GM23338 (cell line): ENCODE measurements around the gene CHMP4B. TPM values are rescaled to one million over a fixed set of nuclear protein-coding genes. Genes with fewer than 3 reads are reported as not detected.

ENCODE experiments used
- ATAC-seq: fragments of 200-7000 bp; cut with Tn5 transposase; 3 replicates; pipeline ENCODE4 v1.9.1; 2020
- DNase-seq: peaks from one replicate; pipeline ENCODE4 v3.0.0-alpha.2; 2015; ENCODE audit warnings: low spot score
- H2AFZ ChIP-seq: fragments of 200-600 bp; sonication (generic); 2 replicates; pipeline ENCODE4 v1.8.0; 2016; ENCODE audit warnings: antibody characterized with exemption, mild to moderate bottlenecking, moderate library complexity
- H3F3A ChIP-seq: fragments of 200-600 bp; sonication (generic); replicated peaks from 2 replicates; pipeline ENCODE4 v1.8.0; 2017; ENCODE audit warnings: antibody characterized with exemption, mixed run types, low read depth
- H3K27ac ChIP-seq: fragments of 200-600 bp; sonication (generic); 2 replicates; pipeline ENCODE4 v1.6.1; 2016; ENCODE audit warnings: low read depth
- H3K27me3 ChIP-seq: fragments of 200-600 bp; sonication (generic); 2 replicates; pipeline ENCODE4 v1.8.0; 2016; ENCODE audit warnings: mild to moderate bottlenecking, mixed run types, moderate library complexity; ENCODE audit not compliant: insufficient read depth
- H3K36me3 ChIP-seq: fragments of 200-600 bp; sonication (generic); 2 replicates; pipeline ENCODE4 v1.8.0; 2016; ENCODE audit warnings: mild to moderate bottlenecking; ENCODE audit not compliant: insufficient read depth
- H3K4me1 ChIP-seq: fragments of 200-600 bp; sonication (generic); 2 replicates; pipeline ENCODE4 v1.8.0; 2016; ENCODE audit warnings: mild to moderate bottlenecking, moderate library complexity; ENCODE audit not compliant: insufficient read depth
- H3K4me2 ChIP-seq: fragments of 200-600 bp; sonication (generic); 2 replicates; pipeline ENCODE4 v1.7.1; 2017; ENCODE audit warnings: mixed run types
- H3K4me3 ChIP-seq: fragments of 200-600 bp; sonication (generic); 2 replicates; pipeline ENCODE4 v1.6.1; 2016; ENCODE audit warnings: mixed run types
- H3K79me2 ChIP-seq: fragments of 200-600 bp; sonication (generic); replicated peaks from 2 replicates; pipeline ENCODE4 v1.8.0; 2017; ENCODE audit warnings: mild to moderate bottlenecking; ENCODE audit not compliant: insufficient read depth
- H3K9me2 ChIP-seq: fragments of 200-600 bp; sonication (generic); 2 replicates; pipeline ENCODE4 v1.8.0; 2017; ENCODE audit not compliant: insufficient read depth
- H4K20me1 ChIP-seq: fragments of 200-600 bp; sonication (generic); replicated peaks from 2 replicates; pipeline ENCODE4 v1.8.0; 2017; ENCODE audit warnings: mild to moderate bottlenecking; ENCODE audit not compliant: insufficient read depth
- H3K27ac Mint-ChIP-seq: 2 replicates; pipeline ENCODE4 v1.8.0; 2020; ENCODE audit warnings: inconsistent platforms, mild to moderate bottlenecking, moderate library complexity, mixed read lengths
- H3K27me3 Mint-ChIP-seq: 3 replicates; pipeline ENCODE4 v1.8.0; 2022; ENCODE audit warnings: low read depth, mild to moderate bottlenecking, moderate library complexity, mixed read lengths, inconsistent platforms; ENCODE audit not compliant: insufficient read depth, poor library complexity
- H3K36me3 Mint-ChIP-seq: 3 replicates; pipeline ENCODE4 v1.8.0; 2021; ENCODE audit warnings: low read depth, mild to moderate bottlenecking, inconsistent platforms, moderate library complexity, mixed read lengths
- H3K4me1 Mint-ChIP-seq: 3 replicates; pipeline ENCODE4 v1.8.0; 2020; ENCODE audit warnings: mild to moderate bottlenecking, inconsistent platforms, mixed read lengths
- H3K4me3 Mint-ChIP-seq: 3 replicates; pipeline ENCODE4 v1.8.0; 2021; ENCODE audit warnings: moderate library complexity, mild to moderate bottlenecking, inconsistent platforms, mixed read lengths
- H3K9me3 Mint-ChIP-seq: 3 replicates; pipeline ENCODE4 v1.8.0; 2020; ENCODE audit warnings: moderate library complexity, mild to moderate bottlenecking, inconsistent platforms, mixed read lengths
- EZH2phosphoT487 ChIP-seq: fragments of 200-600 bp; sonication (generic); IDR thresholded peaks from one replicate; pipeline ENCODE4 v1.8.1; 2018; ENCODE audit warnings: antibody characterized with exemption; ENCODE audit not compliant: unreplicated experiment
- JUNB ChIP-seq: IDR thresholded peaks from one replicate; pipeline ENCODE4 v1.6.1; 2016; ENCODE audit warnings: antibody characterized with exemption; ENCODE audit not compliant: unreplicated experiment
- POLR2AphosphoS5 ChIP-seq: IDR thresholded peaks from 2 replicates; pipeline ENCODE4 v1.6.1; 2016; ENCODE audit warnings: antibody characterized with exemption, low read depth
- STAT1 ChIP-seq: IDR thresholded peaks from one replicate; pipeline ENCODE4 v1.6.1; 2016; ENCODE audit warnings: antibody characterized with exemption; ENCODE audit not compliant: unreplicated experiment
- ZNF331 ChIP-seq: fragments of 250-450 bp; sonication (Bioruptor Pico); IDR thresholded peaks from 2 replicates; pipeline ENCODE4 v1.5.0; 2020; ENCODE audit warnings: low read depth, mild to moderate bottlenecking, moderate library complexity
- polyA plus RNA-seq: library from polyadenylated mRNA; unstranded; fragments of >200 nt; fragmentation: Nextera tagmentation; extraction: Ambion mirVana; gene quantifications from 2 replicates; pipeline ENCODE4 v1.2.1, GENCODE V29; 2016
- total RNA-seq: library from RNA; depleted of rRNA; stranded (reverse); fragments of >200 nt; shearing (Covaris generic); gene quantifications from 2 replicates; pipeline ENCODE4 v1.2.3, GENCODE V29; 2014
- TF ChIP-seq, protein P1 (sequence below): fragments of 250-450 bp; sonication (Bioruptor Pico); IDR thresholded peaks from 2 replicates; pipeline ENCODE4 v1.5.0; 2020; ENCODE audit warnings: mild to moderate bottlenecking, moderate library complexity
- TF ChIP-seq, protein P2 (sequence below): IDR thresholded peaks from 2 replicates; pipeline ENCODE4 v1.6.1; 2016; ENCODE audit warnings: antibody characterized with exemption
- TF ChIP-seq, protein P3 (sequence below), 2 experiments: fragments of 200-600 bp in 1 of 2; sonication (generic) in 1 of 2; conservative IDR thresholded peaks; 2 replicates each; pipeline versions ENCODE4 v1.5.1 to v1.6.1; 2016 to 2017; ENCODE audit warnings: antibody characterized with exemption in 2 of 2, low read depth in 2 of 2, mild to moderate bottlenecking in 2 of 2, moderate library complexity in 1 of 2

The CHMP4B gene
- total and polyA plus RNA-seq, 2 experiments from 2014 or later = 14.5 to 49.3 TPM

GRCh38 chr20:33791021-33791420 is 20.1 kb upstream of the CHMP4B start (continued):
- TF ChIP-seq, protein P1, sequence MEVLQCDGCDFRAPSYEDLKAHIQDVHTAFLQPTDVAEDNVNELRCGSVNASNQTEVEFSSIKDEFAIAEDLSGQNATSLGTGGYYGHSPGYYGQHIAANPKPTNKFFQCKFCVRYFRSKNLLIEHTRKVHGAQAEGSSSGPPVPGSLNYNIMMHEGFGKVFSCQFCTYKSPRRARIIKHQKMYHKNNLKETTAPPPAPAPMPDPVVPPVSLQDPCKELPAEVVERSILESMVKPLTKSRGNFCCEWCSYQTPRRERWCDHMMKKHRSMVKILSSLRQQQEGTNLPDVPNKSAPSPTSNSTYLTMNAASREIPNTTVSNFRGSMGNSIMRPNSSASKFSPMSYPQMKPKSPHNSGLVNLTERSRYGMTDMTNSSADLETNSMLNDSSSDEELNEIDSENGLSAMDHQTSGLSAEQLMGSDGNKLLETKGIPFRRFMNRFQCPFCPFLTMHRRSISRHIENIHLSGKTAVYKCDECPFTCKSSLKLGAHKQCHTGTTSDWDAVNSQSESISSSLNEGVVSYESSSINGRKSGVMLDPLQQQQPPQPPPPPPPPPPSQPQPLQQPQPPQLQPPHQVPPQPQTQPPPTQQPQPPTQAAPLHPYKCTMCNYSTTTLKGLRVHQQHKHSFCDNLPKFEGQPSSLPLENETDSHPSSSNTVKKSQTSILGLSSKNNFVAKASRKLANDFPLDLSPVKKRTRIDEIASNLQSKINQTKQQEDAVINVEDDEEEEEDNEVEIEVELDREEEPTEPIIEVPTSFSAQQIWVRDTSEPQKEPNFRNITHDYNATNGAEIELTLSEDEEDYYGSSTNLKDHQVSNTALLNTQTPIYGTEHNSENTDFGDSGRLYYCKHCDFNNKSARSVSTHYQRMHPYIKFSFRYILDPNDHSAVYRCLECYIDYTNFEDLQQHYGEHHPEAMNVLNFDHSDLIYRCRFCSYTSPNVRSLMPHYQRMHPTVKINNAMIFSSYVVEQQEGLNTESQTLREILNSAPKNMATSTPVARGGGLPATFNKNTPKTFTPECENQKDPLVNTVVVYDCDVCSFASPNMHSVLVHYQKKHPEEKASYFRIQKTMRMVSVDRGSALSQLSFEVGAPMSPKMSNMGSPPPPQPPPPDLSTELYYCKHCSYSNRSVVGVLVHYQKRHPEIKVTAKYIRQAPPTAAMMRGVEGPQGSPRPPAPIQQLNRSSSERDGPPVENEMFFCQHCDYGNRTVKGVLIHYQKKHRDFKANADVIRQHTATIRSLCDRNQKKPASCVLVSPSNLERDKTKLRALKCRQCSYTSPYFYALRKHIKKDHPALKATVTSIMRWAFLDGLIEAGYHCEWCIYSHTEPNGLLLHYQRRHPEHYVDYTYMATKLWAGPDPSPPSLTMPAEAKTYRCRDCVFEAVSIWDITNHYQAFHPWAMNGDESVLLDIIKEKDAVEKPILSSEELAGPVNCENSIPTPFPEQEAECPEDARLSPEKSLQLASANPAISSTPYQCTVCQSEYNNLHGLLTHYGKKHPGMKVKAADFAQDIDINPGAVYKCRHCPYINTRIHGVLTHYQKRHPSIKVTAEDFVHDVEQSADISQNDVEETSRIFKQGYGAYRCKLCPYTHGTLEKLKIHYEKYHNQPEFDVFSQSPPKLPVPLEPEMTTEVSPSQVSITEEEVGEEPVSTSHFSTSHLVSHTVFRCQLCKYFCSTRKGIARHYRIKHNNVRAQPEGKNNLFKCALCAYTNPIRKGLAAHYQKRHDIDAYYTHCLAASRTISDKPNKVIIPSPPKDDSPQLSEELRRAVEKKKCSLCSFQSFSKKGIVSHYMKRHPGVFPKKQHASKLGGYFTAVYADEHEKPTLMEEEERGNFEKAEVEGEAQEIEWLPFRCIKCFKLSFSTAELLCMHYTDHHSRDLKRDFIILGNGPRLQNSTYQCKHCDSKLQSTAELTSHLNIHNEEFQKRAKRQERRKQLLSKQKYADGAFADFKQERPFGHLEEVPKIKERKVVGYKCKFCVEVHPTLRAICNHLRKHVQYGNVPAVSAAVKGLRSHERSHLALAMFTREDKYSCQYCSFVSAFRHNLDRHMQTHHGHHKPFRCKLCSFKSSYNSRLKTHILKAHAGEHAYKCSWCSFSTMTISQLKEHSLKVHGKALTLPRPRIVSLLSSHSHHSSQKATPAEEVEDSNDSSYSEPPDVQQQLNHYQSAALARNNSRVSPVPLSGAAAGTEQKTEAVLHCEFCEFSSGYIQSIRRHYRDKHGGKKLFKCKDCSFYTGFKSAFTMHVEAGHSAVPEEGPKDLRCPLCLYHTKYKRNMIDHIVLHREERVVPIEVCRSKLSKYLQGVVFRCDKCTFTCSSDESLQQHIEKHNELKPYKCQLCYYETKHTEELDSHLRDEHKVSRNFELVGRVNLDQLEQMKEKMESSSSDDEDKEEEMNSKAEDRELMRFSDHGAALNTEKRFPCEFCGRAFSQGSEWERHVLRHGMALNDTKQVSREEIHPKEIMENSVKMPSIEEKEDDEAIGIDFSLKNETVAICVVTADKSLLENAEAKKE = no peak
- no peak for TF ChIP-seq JUNB
- TF ChIP-seq, protein P2, sequence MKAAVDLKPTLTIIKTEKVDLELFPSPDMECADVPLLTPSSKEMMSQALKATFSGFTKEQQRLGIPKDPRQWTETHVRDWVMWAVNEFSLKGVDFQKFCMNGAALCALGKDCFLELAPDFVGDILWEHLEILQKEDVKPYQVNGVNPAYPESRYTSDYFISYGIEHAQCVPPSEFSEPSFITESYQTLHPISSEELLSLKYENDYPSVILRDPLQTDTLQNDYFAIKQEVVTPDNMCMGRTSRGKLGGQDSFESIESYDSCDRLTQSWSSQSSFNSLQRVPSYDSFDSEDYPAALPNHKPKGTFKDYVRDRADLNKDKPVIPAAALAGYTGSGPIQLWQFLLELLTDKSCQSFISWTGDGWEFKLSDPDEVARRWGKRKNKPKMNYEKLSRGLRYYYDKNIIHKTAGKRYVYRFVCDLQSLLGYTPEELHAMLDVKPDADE = no peak
- TF ChIP-seq, protein P3, sequence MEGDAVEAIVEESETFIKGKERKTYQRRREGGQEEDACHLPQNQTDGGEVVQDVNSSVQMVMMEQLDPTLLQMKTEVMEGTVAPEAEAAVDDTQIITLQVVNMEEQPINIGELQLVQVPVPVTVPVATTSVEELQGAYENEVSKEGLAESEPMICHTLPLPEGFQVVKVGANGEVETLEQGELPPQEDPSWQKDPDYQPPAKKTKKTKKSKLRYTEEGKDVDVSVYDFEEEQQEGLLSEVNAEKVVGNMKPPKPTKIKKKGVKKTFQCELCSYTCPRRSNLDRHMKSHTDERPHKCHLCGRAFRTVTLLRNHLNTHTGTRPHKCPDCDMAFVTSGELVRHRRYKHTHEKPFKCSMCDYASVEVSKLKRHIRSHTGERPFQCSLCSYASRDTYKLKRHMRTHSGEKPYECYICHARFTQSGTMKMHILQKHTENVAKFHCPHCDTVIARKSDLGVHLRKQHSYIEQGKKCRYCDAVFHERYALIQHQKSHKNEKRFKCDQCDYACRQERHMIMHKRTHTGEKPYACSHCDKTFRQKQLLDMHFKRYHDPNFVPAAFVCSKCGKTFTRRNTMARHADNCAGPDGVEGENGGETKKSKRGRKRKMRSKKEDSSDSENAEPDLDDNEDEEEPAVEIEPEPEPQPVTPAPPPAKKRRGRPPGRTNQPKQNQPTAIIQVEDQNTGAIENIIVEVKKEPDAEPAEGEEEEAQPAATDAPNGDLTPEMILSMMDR (conservative IDR thresholded peaks at IDR 0.05; ENCODE audit: low read depth in 2 of 2) = no peak

- H3K27ac ChIP-seq = no peak overlapping the region
- H3F3A ChIP-seq = no peaks in the 10 kb centered on the region
- DNase-seq (no peak), ATAC-seq (no peak)
- Mint-ChIP-seq H3K27ac (no peak overlapping the region), H3K27me3 (peaks cover 6% of the 10 kb centered on the region), H3K36me3 (no peaks in the 10 kb centered on the region), H3K9me3 (no peaks in the 10 kb centered on the region; the same call in 2 of the 3 replicates), H3K4me1 (peaks cover 7% of the 10 kb centered on the region), H3K4me3 (no peak overlapping the region)
- TF ChIP-seq POLR2AphosphoS5 = no peak
- no peak for TF ChIP-seq EZH2phosphoT487
- TF ChIP-seq ZNF331 (CRISPR knock-in tag) = no peak
- TF ChIP-seq STAT1 = no peak
- TF ChIP-seq, protein P3 (conservative IDR thresholded peaks at IDR 0.05; ENCODE audit: low read depth in 2 of 2) = no peak
- no peaks in the 10 kb centered on the region for H3K79me2 ChIP-seq
- H3K4me2 ChIP-seq = no peak overlapping the region
- no peaks in the 10 kb centered on the region for H3K36me3 ChIP-seq
- no peaks in the 10 kb centered on the region for H3K27me3 ChIP-seq
- H4K20me1 ChIP-seq = no peaks in the 10 kb centered on the region
- H3K4me3 ChIP-seq = no peak overlapping the region
- H3K4me1 ChIP-seq = no peaks in the 10 kb centered on the region
- no peaks in the 10 kb centered on the region for H3K9me2 ChIP-seq
- no peak overlapping the region for H2AFZ ChIP-seq
Measured at GRCh38 chr20:33791540-33791939, 19.6 kb upstream of the CHMP4B start.
